ENCODE data around the gene TNP2.
"Not testable (repeated sequence)": the region's sequence is repeated elsewhere in the genome, so short reads cannot be mapped to it uniquely, and the experiment has no call there.

TNP2 gene

GRCh38 chr16:11238272-11239202 lies 30.6 kb downstream of the TNP2 start:
- no peak for DNase-seq

- DNase-seq = no peak
These were observed 32.5 kb downstream of the TNP2 start for GRCh38 chr16:11236461-11237254.

DNA sequence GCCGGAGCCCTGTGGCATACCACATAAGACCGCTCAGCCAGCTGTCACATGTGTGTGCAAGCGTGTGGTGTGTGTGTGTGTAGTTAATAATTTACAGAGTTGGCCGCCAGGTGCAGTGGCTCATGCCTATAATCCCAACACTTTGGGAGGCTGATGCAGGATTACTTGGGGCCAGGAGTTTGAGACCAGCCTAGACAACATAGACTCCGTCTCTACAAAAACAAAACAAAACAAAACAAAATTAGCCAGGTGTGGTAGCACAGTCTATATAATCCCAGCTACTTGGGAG lies 33.5 kb downstream of the TNP2 start:
- DNase-seq = no peak

GRCh38 chr16:11234884-11235702 lies 34.0 kb downstream of the TNP2 start:
- no peak for DNase-seq

- peak; percentile 75 for DNase-seq
These were observed 35.3 kb downstream of the TNP2 start for GRCh38 chr16:11233727-11234376.

GRCh38 chr16:11232852-11233726 lies 36.0 kb downstream of the TNP2 start:
- peak; percentile 84 for DNase-seq

GRCh38 chr16:11232302-11232851 lies 36.7 kb downstream of the TNP2 start:
- no peak for DNase-seq

DNA sequence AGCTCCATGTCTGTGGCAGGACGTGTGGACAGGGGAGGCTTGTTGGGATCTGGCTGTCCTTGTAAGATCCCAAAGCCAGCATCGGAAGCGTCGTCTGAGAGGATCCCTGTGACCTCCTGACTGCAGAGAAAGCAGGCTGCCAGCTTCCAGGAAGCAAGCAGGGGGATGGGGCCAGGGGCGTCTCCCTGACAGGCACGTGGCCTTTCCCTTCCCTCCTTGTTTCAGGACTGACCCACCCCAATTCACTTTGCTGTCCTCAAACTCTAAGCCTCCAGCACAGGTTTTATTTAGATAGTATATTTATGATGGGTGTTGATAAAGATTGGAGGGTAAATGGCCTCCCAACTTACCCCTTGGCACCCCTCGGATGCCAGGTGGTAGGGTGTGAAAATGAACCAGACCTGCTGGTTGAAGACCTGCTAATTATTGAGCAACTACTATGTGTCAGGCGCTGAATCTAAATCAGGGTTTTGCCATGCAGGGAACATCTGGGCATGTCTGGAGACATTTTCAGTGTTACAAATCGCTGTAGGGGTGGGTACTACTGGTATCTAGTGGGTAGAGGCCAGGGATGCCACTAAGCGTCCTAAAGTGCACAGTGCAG lies 37.7 kb downstream of the TNP2 start:
- DNase-seq = no peak

DNA sequence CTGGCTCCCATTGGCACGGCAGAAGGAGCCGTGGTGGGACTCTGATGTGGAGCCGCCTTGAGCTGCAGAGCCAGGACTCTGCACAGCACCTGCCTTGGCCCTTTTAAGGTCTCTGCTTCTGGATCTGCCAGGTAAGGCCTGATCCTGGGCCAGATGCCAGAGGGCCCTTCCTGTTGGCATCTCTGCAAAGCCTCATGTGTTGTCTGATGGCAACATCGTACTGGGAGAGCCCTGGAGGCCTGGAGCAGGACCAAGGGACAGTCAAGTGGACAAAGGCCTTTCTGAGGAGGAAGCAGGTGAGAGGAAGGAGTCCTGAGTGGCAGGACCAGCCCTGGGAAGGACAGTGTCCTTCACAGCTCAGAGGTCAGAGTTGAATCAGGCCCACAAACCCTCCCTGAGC lies 39.2 kb downstream of the TNP2 start:
- no peak for DNase-seq

- no peak for DNase-seq
These were observed 39.7 kb downstream of the TNP2 start for GRCh38 chr16:11229432-11229831.

GRCh38 chr16:11225677-11226549 lies 43.2 kb downstream of the TNP2 start:
- no peak for DNase-seq

DNA sequence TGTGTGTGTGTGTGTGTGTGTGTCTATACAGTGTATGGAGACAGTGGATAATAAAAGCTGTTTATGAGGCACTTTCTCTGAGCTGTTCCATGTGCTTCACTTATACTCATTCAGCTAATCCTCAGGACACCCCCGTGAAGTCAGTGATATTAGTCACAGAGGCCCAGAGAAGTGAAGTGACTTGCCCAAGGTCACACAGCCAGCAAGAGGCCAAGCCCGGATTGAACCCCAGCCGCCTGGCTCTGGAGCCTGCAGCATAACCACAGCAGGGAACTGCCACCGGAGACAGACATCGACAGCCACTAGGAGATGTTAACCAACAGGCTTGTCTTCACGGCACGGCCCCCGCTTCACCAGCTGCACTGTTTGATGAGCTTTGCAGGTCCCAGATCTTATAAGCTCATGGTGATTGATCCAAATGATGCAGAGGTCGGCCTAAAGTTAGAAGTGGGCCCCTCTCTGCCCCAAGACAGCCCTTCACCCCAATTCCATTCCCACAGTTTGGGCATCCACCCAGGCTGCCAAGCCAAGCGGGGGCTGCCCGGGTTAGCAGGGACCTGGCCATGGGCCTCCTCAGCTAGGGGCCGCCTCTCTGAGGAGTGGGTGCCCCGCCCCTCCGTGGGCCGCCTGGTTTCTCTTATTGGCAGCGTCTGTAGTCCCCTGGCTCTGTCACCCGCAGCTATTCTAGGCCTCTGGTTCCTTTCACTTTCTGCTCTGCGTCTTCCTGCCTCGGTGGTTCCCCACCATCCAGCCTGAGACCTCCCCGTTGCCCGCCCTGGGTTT lies 44.0 kb downstream of the TNP2 start:
- DNase-seq = peak; percentile 80

DNA sequence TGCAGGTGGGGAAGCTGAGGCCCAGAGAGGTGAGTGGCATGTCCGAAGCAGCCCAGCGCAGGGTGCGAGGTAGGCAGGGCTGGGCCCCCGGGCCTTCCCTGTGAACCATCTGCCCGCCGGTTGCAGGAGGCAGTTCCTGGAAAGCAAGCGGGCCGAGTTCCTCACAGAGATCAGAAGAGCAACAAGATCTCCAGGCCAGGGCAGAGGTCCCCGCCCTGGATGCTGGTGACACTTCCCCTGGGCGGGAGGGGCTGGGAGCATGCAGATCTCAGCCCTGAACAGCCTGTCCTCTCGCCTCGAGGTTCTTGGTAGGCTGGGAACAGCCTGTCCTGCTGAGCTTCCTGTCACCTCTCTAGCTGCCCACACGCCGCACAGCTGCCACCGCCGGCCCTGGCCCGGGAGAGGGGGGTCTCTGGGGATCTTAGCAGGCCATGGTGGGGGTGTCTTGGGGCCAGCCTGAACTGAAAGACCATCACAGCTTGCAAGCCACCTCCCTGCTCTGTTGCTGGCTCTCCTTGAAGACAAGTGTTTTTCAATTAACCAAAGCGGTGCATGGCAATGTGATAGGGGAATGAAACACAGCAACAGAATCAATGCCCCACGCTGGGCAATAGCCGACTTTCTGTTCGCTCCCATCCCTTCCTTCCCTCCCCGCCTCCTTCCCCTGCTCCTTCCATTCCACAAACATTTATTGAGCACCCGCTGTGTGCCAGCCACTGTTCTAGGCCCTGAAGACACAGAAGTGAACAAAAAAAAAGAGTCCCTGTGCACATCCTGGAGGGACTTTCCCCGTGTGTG lies 44.8 kb downstream of the TNP2 start:
- peak; percentile 39 for DNase-seq

DNA sequence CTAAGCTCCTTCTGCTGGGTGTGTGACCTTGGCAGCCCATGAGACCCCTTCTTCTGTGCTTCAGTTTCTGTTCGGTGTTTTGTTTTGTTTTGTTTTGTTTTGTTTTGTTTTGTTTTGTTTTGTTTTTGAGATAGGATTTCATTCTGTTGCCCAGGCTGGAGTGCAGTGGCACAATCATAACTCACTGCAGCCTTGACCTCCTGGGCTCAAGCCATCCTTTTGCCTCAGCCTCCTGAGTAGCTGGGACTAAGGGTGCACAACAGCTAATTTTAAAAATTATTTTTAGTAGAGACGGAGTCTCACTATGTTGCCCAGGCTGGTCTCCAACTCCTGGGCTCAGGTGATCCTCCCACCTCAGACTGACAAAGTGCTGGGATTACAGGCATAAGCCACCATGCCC lies 48.6 kb downstream of the TNP2 start:
- not testable (repeated sequence) for DNase-seq

DNA sequence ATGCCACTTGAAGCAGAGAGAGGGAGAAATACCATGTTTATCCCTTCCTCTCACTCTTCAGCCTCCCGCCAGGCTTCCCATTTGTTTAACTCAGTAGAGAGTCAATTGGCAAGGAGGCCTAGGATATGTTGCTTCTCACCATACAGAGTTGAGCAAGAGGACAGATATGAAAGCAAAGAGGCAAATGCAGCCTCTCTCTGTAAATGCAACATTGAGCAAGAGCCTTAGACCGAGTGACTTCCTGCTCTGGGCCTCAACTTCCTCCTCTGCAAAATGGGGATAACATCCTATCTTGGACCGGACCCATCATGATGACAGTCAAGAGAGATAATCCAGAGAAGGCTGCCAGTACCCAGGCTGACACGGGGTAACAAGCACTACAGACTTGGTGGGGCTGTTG lies 49.9 kb downstream of the TNP2 start:
- DNase-seq = no peak

- no peak for DNase-seq
These were observed 50.5 kb downstream of the TNP2 start for GRCh38 chr16:11218604-11218962.
